OCI-LY1 (cell line): Measurements from ENCODE around the gene TKTL1.

Experiments used
- H2AFZ ChIP-seq: fragments of 200-600 bp; sonication (generic), shearing (Covaris generic); 2 replicates; pipeline ENCODE4 v1.6.0; 2014; ENCODE audit warnings: antibody characterized with exemption, mild to moderate bottlenecking, low read length
- H3F3A ChIP-seq: fragments of 200-600 bp; sonication (generic), shearing (Covaris generic); 2 replicates; pipeline ENCODE4 v1.6.0; 2014; ENCODE audit warnings: mild to moderate bottlenecking, antibody characterized with exemption, low read length, moderate library complexity; ENCODE audit not compliant: insufficient read depth
- H3K27ac ChIP-seq: fragments of 200-600 bp; sonication (generic); 2 replicates; pipeline ENCODE4 v1.5.1; 2014; ENCODE audit warnings: low read length, mixed run types, mild to moderate bottlenecking, low read depth; ENCODE audit not compliant: poor library complexity, severe bottlenecking
- H3K27me3 ChIP-seq: fragments of 200-600 bp; sonication (generic); 2 replicates; pipeline ENCODE4 v1.6.0; 2014; ENCODE audit warnings: antibody characterized with exemption, mild to moderate bottlenecking, low read length, moderate library complexity; ENCODE audit not compliant: insufficient read depth
- H3K36me3 ChIP-seq: fragments of 200-600 bp; sonication (generic); 2 replicates; pipeline ENCODE4 v1.6.1; 2014; ENCODE audit warnings: mild to moderate bottlenecking, antibody characterized with exemption, low read length, moderate library complexity, mixed read lengths; ENCODE audit not compliant: insufficient read depth
- H3K4me1 ChIP-seq: fragments of 200-600 bp; sonication (generic); 2 replicates; pipeline ENCODE4 v1.5.1; 2014; ENCODE audit warnings: mild to moderate bottlenecking, low read length, moderate library complexity; ENCODE audit not compliant: insufficient read depth, severe bottlenecking
- H3K4me2 ChIP-seq: fragments of 200-600 bp; sonication (generic), shearing (Covaris generic); 2 replicates; pipeline ENCODE4 v1.6.1; 2014; ENCODE audit warnings: low read length
- H3K4me3 ChIP-seq: fragments of 200-600 bp; sonication (generic); 2 replicates; pipeline ENCODE4 v1.5.1; 2014; ENCODE audit warnings: low read length, low read depth, mild to moderate bottlenecking, mixed read lengths; ENCODE audit not compliant: poor library complexity, severe bottlenecking
- H3K79me2 ChIP-seq: fragments of 200-600 bp; shearing (Covaris generic); 2 replicates; pipeline ENCODE4 v1.6.1; 2016; ENCODE audit warnings: mixed run types, low read length, mixed read lengths; ENCODE audit not compliant: insufficient read depth
- H3K9ac ChIP-seq: fragments of 200-600 bp; sonication (generic), shearing (Covaris generic); 2 replicates; pipeline ENCODE4 v1.6.1; 2014; ENCODE audit warnings: mild to moderate bottlenecking, low read length, mixed read lengths
- H3K9me2 ChIP-seq: fragments of 200-600 bp; sonication (generic), shearing (Covaris generic); 2 replicates; pipeline ENCODE4 v1.6.1; 2014; ENCODE audit warnings: low read depth, mild to moderate bottlenecking, low read length, mixed read lengths
- H3K9me3 ChIP-seq: fragments of 200-600 bp; shearing (Covaris generic); 2 replicates; pipeline ENCODE4 v1.6.1; 2014; ENCODE audit warnings: low read length, mixed read lengths
- H4K20me1 ChIP-seq: fragments of 200-600 bp; sonication (generic), shearing (Covaris generic); 2 replicates; pipeline ENCODE4 v1.6.0; 2016; ENCODE audit warnings: mild to moderate bottlenecking, low read length; ENCODE audit not compliant: insufficient read depth
- CTCF ChIP-seq: fragments of 200-600 bp; sonication (generic), shearing (Covaris generic); IDR thresholded peaks from 2 replicates; pipeline ENCODE4 v1.5.1; 2017; ENCODE audit warnings: mild to moderate bottlenecking, antibody characterized with exemption, low read length, moderate library complexity, mixed read lengths
- EZH2 ChIP-seq: fragments of 200-600 bp; sonication (generic), shearing (Covaris generic); IDR thresholded peaks from 2 replicates; pipeline ENCODE4 v1.8.0; 2017; ENCODE audit warnings: borderline replicate concordance, mixed run types, mild to moderate bottlenecking, antibody characterized with exemption, low read length, moderate library complexity, mixed read lengths

Gene TKTL1

GRCh38 chrX:154321152-154321551 is 25.6 kb downstream of the TKTL1 start:
- H2AFZ ChIP-seq: no peak overlapping the region
- no peaks in the 10 kb centered on the region for H4K20me1 ChIP-seq
- no peaks in the 10 kb centered on the region for H3K36me3 ChIP-seq
- no peaks in the 10 kb centered on the region for H3K79me2 ChIP-seq
- no peaks in the 10 kb centered on the region for H3K9me3 ChIP-seq
- H3K9ac ChIP-seq: no peak overlapping the region
- no peak overlapping the region for H3K27ac ChIP-seq
- peaks cover 4% of the 10 kb centered on the region for H3K4me1 ChIP-seq
- no peak overlapping the region for H3K4me3 ChIP-seq
- no peak overlapping the region for H3K4me2 ChIP-seq
- TF ChIP-seq EZH2 (no peak), CTCF (no peak)
- H3F3A ChIP-seq: no peaks in the 10 kb centered on the region
- H3K9me2 ChIP-seq: no peaks in the 10 kb centered on the region
- H3K27me3 ChIP-seq: no peaks in the 10 kb centered on the region

GRCh38 chrX:154321594-154321993 is 26.0 kb downstream of the TKTL1 start:
- Histone ChIP-seq H3K9ac (no peak overlapping the region), H3K4me3 (no peak overlapping the region), H3F3A (no peaks in the 10 kb centered on the region), H3K4me1 (peaks cover 4% of the 10 kb centered on the region), H3K36me3 (no peaks in the 10 kb centered on the region), H3K9me3 (no peaks in the 10 kb centered on the region), H3K27me3 (no peaks in the 10 kb centered on the region), H3K9me2 (no peaks in the 10 kb centered on the region), H3K79me2 (no peaks in the 10 kb centered on the region), H2AFZ (no peak overlapping the region), H3K27ac (no peak overlapping the region), H3K4me2 (no peak overlapping the region), H4K20me1 (no peaks in the 10 kb centered on the region)
- TF ChIP-seq EZH2: no peak
- TF ChIP-seq CTCF: no peak

DNA sequence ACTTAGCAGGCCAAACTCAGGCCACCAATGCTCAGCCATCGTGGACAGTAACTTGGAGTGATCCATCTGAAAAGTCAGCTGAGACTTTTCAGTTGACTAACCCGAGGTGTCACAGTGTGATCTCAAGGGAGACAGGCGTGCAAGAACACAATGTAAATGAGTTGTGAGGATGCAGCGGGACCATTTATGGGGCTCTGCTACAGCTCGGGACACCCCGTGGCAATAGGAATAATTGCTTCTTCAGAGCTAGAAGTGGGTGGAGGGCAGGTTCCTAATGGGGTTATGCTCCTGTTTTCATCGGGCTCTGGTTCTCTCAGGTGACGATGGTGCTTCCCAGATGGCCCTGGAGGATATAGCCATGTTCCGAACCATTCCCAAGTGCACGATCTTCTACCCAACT is 27.3 kb downstream of the TKTL1 start:
- no peaks in the 10 kb centered on the region for H3F3A ChIP-seq
- no peak overlapping the region for H3K4me3 ChIP-seq
- H4K20me1 ChIP-seq: no peaks in the 10 kb centered on the region
- TF ChIP-seq CTCF (no peak), EZH2 (no peak)
- H3K79me2 ChIP-seq: no peaks in the 10 kb centered on the region
- no peak overlapping the region for H3K4me2 ChIP-seq
- H3K9ac ChIP-seq: no peak overlapping the region
- H3K27ac ChIP-seq: no peak overlapping the region
- H3K9me2 ChIP-seq: no peaks in the 10 kb centered on the region
- peaks cover 4% of the 10 kb centered on the region for H3K4me1 ChIP-seq
- H3K27me3 ChIP-seq: no peaks in the 10 kb centered on the region
- no peaks in the 10 kb centered on the region for H3K9me3 ChIP-seq
- no peak overlapping the region for H2AFZ ChIP-seq
- no peaks in the 10 kb centered on the region for H3K36me3 ChIP-seq
